Superior temporal gyrus (tissue), 1 donor: ENCODE results near the gene FKBP7.
"Not testable (repeated sequence)": the region's sequence is repeated elsewhere in the genome, so short reads cannot be mapped to it uniquely, and the experiment has no call there.

ENCODE experiments used
- DNase-seq: peaks from one replicate; pipeline ENCODE4 v3.0.0-alpha.2; 2016; ENCODE audit errors: extremely low spot score

The FKBP7 gene

DNA sequence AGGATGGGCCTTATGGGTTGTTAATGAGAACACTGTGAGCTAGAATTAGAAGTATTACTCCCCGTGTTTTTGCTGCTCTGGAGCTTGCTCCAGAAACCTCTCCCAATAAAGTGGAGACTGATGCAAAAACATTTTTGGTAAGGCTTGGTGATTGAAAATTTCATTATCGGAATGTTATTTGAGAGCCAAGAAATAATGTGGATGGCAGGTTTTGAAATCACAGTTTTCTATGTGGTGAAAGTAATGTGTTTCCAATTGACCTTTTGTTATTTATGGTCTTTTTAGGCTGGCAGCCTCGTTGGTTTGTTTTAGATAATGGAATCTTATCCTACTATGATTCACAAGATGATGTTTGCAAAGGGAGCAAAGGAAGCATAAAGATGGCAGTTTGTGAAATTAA lies 7.0 kb upstream of the FKBP7 start:
- DNase-seq, result no peak

DNA sequence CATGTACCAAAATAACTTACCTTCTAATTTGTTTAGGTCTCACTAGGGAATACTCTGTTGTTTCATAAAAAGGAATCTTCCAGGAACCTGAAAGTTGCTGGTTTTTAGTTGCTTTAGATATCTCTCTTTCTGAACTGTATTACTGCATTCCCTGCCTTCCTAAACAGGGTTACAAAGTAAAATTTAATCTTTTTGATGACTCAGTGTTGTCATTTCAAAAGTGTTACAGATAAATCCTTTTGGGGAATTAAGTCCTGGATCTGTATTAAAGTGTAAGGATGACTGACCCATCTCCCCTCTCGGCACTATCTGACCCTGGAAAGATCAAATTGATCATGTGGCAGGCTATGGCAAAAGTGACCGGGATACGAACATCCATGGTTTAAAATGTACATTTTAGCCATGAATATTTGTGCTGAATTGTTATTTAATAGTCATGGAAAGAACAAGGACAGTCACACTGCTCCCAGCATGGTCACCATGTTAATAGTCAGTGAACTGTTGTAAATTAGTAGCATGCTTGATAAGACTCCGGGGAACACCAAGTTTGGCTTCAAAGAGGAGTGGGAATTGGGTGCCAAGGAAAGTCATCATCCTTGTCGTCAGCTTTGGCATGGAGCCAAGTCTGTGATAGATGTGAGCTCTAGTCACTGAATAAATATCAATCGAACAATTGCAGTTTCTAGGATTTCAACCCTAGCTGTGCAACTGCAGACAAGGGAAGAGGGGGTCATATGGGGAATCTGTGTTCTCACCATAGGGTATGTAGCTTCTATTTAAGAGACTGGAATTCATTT lies 6.0 kb upstream of the FKBP7 start:
- peak; percentile 68 for DNase-seq

DNA sequence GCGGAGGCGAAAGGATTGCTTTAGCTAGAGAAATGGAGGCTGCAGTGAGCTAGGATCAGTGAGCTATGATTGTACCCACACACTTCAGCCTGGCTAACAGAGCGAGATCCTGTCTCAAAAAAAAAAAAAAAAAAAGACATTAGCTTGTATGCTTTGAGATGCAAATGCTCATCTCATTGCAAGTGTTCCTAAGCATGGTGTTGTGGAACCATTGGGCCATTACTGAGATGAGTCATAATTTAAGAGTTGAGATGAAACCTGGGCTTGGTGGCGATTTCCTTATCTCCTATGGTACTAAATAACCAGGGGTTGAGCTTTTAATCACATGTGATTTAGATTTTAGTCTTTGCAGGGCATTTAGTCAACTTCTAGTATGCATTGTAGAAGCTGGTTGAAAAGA lies 4.0 kb upstream of the FKBP7 start:
- no peak for DNase-seq

DNA sequence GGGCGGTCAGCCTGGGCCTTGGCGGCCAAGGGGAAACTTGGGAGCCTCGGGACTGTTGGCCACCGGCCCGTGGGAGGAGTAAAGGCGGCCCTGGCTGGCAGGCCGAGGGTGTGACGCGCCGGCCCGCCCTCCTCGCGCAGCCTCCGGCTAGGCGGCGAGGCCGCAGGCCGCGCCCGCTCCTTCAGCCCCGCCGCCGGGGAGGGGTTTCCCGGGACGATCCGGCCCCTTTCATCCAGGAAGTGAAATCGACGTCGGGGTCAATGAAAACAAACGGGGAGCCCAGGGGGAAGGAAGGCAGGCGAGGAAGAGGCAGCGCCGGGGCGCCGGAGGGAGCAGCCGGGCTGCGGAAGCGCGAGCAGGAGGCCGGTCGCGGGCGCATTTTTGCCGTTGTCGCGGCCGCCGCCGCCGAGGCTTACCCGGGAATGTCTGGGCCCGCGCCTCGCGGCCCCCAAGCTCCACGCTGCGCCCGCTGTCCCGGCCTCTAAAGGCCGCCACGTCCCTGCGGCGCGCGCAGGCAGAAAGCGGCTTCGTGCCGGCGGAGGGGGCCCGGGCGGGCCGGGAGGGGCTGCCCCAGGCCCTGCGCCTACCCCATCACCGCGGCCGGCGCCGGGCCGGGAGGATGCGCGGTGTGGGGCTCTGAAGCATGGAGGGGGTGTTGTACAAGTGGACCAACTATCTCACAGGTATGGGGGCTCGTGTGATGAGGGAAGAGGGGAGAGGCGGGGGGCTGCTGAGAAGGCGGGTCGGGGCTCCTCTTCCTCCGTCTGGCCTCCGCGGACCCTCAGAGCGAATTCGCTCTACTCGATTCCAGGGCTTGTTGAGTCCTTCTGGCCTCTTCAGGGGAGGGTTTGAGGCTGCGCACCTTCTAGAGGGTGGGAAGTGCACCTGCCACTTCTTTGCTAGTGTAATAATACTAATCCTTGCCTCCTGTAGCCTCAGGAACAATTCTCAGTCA lies 2.1 kb upstream of the FKBP7 start, which contains the start of gene PLEKHA3:
PLEKHA3 (plus strand) TSS at position 231 of the 955 bp plus-strand sequence; CDS start at position 644, 413 bp downstream.
- peak; percentile 93 for DNase-seq

DNA sequence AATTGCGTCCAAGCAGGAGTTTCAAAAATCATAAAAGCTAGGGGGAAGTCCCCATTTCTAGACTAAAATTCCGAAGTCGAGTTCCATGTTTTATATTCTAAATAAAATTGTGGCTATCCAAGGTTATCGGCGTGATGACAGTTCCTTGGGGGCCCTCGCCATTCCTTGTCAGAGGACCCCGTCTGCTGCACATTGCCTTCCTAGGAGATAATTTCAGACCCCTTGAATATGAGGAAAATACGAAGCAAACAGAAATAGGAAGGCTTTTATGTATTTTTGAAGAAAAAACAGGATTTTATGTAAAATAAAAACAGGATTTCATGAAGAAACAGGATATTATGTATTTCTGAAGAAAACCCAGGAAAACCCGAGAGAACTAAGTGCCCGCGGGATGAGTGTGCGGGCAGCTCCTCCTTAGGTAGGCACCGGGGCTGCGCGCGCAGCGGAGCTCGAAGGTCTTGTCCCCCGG lies 1.4 kb upstream of the FKBP7 start:
- DNase-seq, result no peak

DNA sequence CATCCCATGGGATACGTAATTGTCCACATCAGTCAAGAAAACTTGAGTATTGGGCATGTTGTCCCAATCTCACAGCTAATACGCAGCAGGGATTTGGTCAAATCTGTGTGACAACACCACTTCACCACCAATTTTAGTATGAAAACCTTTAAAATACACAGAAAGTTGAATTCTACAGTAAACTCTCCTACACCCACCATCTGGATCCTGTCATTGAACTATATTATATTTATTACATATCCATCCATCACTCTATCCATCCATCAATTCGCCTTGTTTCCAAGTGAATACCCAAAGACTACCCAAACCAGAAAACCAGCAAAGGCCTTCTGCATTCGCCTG lies 846 bp upstream of the FKBP7 start:
- peak; percentile 44 for DNase-seq

DNA sequence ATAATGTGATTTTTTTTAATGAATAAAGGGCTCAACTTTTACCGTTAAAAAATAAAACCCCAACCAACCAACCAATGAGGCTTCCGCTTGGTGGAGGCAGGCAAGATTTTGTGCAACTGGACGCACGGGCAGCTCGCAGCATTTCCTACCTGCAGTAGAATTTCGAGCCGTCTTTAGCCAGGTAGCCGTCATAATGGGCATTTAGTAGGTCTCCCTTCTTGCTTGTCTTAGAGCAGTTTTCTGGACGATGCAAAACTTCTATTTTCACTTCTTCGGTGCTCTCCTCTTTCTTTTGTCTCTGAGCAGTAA lies 316 bp downstream of the FKBP7 start:
- no peak for DNase-seq

DNA sequence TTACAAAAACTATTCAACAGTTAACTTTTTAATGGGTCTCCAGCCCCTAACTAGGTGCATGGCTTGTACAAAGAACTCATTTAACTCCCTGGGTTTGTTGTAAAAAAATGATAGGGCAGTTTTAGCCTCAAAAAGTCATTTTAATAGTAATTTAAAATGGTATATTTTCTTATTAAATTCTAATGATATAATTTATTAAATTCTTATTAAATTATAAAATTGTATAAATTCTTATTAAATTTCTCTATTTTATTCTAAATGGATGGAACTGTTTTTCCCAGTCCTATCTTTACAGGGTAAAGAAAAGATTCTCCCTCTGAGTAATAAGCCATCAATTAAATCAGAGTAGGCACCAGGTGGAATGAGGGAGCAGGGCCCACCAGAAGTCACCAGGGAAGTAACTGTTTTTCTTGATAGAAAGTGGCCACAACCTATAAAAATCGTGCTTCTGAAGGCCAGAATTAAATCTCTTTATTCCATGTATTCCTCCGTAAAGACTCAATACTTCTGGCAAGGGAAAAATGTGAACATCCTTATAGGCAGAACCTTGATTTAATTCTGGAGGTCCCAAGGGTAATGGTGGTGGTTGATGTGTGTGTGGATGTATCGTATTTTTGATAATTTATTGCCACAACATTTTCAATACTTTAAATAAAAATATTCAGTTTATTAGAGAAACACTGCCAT lies 814 bp downstream of the FKBP7 start:
- DNase-seq, result peak; percentile 28

DNA sequence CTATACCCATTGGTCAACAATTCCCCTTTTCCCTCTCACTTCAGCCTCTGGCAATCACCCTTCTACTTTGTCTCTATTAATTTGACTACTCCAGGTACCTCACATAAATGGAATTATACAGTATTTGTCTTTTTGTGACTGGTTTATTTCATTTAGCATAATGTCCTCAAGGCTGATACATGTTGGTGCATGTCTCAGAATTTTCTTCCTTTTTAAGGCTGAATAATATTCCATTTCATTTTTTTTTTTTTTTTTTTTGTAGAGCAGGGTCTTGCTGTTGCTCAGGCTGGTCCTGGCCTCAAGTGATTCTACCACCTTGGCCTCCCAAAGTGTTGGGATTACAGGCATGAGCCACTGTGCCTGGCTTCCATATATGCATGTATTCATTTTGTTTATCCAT lies 1.9 kb downstream of the FKBP7 start:
- DNase-seq, result no peak

DNA sequence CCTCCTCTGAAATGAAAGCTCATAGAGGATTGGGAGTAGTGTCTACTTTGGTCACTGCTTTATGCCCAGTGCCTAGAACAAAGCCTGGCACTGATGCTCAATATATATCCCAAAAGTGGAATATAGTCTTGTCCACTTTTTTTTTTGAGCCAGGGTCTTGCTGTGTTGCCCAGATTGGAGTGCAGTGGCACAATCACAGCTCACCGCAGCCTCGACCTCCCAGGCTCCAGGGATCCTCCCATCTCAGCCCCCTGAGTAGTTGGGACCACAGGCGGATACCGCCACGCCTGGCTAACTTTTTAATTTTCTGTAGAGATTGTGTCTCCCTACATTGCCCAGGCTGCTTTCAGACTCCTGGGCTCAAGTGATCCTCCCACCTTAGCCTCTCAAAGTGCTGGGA lies 3.8 kb downstream of the FKBP7 start:
- no peak for DNase-seq

DNA sequence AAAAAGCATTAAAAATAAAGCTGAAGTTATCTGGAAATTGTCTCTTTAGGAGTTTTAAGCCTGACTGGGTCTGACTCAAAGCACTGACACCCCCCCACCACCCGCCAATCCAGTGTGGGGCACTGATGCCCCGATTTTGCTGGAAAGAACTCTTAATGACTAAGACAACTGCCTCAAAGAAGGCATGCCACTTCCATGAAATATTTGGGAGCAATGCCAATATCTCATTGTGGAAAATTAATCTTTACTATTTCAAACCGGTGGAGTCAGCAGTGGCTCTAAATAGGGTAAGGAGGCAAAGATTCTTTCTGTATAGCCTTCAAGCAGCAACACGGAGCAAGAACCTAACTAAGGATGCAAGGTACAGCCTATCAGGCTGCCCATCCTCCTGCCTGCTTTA lies 4.5 kb downstream of the FKBP7 start:
- DNase-seq, result no peak

DNA sequence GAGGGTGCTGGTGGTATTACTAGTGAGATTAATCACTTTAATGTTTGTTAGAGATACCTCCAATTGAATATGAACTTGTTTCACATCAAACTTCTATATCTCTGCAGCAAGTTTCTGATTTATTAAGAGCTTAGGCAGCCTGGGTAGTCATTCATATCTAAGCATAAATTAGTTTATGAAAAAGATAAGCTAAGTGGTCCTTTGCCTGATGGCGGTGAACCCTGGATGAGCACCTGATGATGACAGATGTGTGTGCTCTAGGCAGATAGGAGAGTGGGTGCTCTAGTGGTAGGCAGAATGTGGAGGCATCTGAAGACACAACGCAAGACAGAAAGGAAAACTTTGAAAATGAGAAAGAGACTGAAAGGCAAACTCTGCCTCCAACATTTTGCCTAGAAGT lies 5.0 kb downstream of the FKBP7 start:
- DNase-seq, result no peak

DNA sequence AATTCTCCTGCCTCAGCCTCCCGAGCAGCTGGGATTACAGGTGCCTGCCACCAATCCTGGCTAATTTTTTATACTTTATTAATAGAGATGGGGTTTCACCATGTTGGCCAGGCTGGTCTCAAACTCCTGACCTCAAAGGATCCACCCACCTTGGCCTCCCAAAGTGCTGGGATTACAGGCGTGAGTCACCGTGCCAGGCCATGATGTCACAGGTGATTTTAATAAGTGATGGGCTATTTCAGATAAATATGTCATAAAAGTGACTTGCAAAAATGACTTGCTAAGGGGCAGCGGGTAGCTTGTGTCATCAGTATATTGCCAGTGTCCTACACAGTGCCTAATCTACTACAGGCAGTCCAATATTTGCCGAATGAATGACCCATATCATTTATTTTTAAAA lies 7.1 kb downstream of the FKBP7 start:
- not testable (repeated sequence) for DNase-seq

DNA sequence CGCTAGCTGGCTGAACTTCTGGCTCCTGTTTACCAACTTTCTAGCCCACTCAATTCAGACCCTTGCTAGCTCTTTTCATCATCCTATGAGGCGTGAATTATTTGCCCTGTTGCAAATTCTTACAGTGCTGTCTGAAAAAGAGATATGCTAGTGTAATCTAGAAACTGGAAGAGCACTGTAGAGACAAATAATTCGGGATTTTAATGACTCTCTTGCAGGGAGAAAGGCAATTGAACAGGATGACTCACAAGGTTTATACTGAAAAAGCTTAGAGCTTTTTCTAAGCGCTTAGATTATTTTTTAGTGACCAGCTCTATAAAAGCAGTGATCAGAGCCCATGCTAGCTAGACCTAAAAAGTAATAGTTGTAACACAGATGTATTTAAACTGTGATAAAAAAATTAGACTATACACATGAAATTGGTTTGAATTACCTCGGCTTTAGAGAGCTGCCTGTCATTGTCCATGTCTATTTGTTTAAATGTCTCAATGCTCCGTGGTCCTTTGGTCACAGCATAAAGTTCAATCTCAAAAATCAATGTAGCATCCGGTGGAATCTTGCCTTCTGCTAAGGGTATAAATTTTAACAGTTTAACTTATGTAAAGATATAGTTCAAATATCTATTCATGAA lies 9.1 kb downstream of the FKBP7 start:
- no peak for DNase-seq

DNA sequence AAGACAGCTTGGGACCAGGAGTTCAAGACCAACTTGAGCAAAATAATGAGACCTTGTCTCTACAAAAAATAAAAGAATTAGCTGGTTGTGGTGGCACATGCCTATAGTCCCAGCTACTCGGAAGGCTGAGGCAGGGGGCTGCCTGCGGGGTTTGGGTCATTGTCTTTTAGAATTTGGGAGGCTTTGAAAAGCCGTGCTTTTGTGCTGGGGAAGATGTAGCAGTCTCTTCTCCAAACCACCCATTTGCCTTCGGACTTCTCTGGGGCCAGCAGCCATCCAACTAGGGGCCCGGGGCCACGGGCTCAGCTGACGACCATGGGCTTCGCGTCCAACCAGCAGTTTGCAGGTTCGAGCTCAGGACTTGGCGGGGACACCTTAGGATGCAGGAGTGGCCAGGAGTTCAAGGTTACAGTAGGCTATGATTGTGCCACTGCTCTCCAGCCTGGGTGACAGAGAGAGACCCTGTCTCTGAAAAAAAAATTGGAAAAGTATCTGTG lies 21.0 kb downstream of the FKBP7 start:
- no peak for DNase-seq

DNA sequence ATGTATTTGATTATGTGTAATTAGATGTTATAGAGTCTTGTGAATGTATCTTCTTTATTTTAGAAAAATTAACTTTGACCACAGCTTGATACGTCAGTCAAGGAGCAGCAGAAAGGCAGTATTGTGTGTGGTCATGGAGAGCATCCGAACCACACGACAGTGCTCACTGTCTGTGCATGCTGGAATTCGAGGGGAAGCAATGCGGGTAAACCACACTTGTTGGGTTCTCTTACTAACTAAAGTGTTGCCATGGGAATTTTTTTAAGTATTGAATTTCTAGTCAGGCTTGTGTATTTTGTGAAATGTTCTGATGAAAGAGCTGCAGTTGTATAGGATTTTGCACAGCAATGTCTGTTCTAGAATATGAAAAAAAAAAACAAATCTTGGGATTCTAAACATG lies 22.5 kb downstream of the FKBP7 start:
- no peak for DNase-seq

DNA sequence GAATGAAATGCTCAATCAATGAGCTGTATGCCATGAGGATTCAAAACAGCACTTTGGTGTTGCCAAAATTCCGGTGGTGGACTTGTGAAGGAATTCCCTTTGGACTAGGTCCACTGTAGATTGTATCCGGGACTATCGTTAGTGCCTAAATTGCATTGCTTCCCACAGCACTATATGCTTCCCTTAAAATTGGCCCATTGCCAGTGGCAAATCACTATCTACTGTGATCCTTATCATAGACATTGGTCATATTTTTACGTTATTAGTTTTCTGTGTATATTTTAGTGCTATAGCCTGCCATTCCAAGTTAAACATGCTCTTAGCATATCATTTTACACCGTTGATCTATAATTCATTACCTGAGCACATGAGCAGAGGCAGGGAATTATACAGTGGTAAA lies 25.5 kb downstream of the FKBP7 start:
- no peak for DNase-seq

DNA sequence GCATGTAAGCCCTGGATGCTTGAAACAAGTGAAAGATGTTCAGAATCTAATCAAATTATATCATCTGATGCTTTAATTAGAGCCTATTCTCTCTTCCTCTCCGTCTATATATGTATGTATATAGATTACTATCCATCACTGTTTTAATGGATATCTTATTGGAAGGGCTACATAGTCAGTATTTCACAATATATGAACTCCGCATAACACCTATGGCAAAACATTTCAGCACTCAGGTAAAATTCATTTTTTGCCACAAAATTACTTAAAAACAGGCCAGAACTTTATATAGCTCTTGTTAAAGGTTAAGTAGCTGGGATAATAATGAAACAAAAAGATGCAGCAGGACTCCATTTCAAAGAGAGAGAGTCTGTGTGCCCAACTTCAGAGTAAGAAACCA lies 26.1 kb downstream of the FKBP7 start:
- no peak for DNase-seq

DNA sequence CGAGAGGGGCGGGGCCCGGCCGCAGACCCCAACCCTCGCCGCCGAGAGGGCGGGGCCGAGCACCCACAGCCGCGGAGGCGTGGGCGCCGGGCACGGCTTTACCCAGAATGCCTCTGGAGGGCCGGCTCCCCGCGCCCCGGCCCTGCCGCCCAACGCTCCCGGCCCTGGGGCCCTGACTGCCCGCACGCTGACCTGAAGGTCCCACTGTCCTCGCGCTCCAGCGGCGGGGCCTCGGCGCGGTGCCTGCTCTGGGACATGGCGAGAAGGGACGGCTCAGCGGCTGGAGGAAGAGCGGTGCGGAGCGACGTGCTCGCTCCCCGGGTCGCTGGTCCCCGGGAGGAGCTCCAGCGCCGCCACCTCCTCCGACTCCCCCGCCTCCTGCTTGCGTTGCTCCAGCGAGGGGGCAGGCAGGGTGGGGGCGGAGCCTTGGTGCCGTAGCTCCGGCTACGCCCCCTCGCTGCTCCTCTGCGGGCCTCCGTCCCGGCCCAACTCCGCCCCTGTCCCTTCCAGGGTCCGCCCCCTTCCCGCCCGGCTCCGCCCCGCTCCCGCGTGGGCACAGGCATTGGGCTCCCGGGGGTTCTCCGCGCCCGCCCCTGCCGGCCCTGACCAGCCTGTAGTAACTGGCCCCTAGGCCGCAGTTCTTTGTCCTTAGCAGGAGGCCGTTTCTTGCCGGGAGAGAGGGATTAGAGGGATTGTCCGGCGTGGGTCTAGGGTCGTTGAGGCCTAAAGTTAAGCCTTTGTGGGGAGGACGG lies 27.4 kb downstream of the FKBP7 start, which contains the start of the genes PJVK and PRKRA:
PJVK (plus strand) TSS at position 605 of the 752 bp plus-strand sequence. CDS start 2,032 bp downstream, outside the sequence.
PRKRA (minus strand) TSS at position 402 of the 752 bp plus-strand sequence; CDS start at position 257, 145 bp downstream.
- peak; percentile 96 for DNase-seq

DNA sequence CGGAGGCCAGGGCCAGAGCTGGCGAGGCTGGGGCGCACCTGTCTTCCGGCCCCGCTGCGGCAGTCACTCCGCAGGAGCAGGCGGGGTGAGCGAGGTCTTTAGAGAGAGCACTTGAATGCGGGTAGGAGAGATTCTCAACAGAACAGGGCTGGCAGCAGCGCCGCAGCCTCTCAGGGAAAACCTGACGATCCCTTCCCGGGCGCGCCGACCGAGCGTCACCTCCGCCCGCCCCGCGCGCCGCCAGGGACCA lies 28.0 kb downstream of the FKBP7 start:
- DNase-seq, result no peak
